A673 (cell line): ENCODE data around the gene MAGEA9.
"Not testable (repeated sequence)": the region's sequence is repeated elsewhere in the genome, so short reads cannot be mapped to it uniquely, and the experiment has no call there.

Experiments
- CTCF ChIP-seq: fragments of 300-800, 200-600 bp; sonication (generic); conservative IDR thresholded peaks from 2 replicates; pipeline ENCODE4 v1.5.1; 2017; ENCODE audit warnings: low read depth, mild to moderate bottlenecking, antibody characterized with exemption, low read length, moderate library complexity, mixed read lengths
- EZH2 ChIP-seq: fragments of 200-600 bp; sonication (generic); IDR thresholded peaks from 2 replicates; pipeline ENCODE4 v1.6.1; 2017; ENCODE audit warnings: borderline replicate concordance, low read depth, mild to moderate bottlenecking, mixed read lengths, antibody characterized with exemption, low read length; ENCODE audit not compliant: poor library complexity, severe bottlenecking

GRCh38 chrX:149770344-149770743 lies 11.4 kb upstream of the MAGEA9 start:
- TF ChIP-seq CTCF, EZH2: not testable (repeated sequence)
